Gastroesophageal sphincter (tissue), 4 donors: ENCODE data around the gene CDH4. TPM values are rescaled to one million over a fixed set of nuclear protein-coding genes. Genes with fewer than 3 reads are reported as not detected.

ENCODE experiments used
- ATAC-seq: fragments of 150-250 bp; one replicate; pipeline ENCODE4 v1.9.1; 2016; ENCODE audit warnings: mild to moderate bottlenecking, moderate library complexity
- H3K27ac ChIP-seq, 4 donors: fragments of 200-600 bp; sonication (generic) in 3 of 4; 1 replicate in 3 of 4; 2 replicates in 1 of 4; pipeline ENCODE4 v1.5.1; 2016 to 2019
- H3K27me3 ChIP-seq: fragments of 200-600 bp; sonication (generic); one replicate; pipeline ENCODE4 v1.5.1; 2019
- H3K36me3 ChIP-seq, 2 donors: fragments of 200-600 bp; sonication (generic); one replicate each; pipeline ENCODE4 v1.5.1; 2019; ENCODE audit warnings: control low read depth in 1 of 2
- H3K4me1 ChIP-seq, 3 donors: fragments of 200-600 bp; sonication (generic); 1 replicate in 2 of 3; 2 replicates in 1 of 3; pipeline ENCODE4 v1.5.1; 2016 to 2019; ENCODE audit warnings: control low read depth in 2 of 3
- H3K4me3 ChIP-seq, 2 donors: fragments of 200-600 bp; sonication (generic); one replicate each; pipeline ENCODE4 v1.5.1; 2019; ENCODE audit warnings: mild to moderate bottlenecking in 1 of 2, moderate library complexity in 1 of 2
- H3K9me3 ChIP-seq, 3 donors: fragments of 200-600 bp; sonication (generic); one replicate each; pipeline ENCODE4 v1.5.1; 2017 to 2019; ENCODE audit warnings: control low read depth in 2 of 3
- EP300 ChIP-seq: sonication (generic); formaldehyde crosslinking; IDR thresholded peaks from one replicate; pipeline ENCODE4 v1.6.1; 2017; ENCODE audit warnings: antibody characterized with exemption, mild to moderate bottlenecking
- POLR2A ChIP-seq, 2 donors: fragments of 450-650 bp; IDR thresholded peaks; one replicate each; pipeline ENCODE4 v1.6.1; 2017; ENCODE audit warnings: antibody characterized with exemption in 2 of 2, mild to moderate bottlenecking in 2 of 2, moderate library complexity in 1 of 2
- POLR2AphosphoS5 ChIP-seq: sonication (generic); formaldehyde crosslinking; IDR thresholded peaks from one replicate; pipeline ENCODE4 v1.6.1; 2017; ENCODE audit warnings: antibody characterized with exemption
- WGBS, 2 donors: methylation state at CpG; one replicate each; pipeline ENCODE4 v1.1.5; 2018; ENCODE audit warnings: low coverage in 1 of 2; 5-methylcytosine and 5-hydroxymethylcytosine counted together
- total RNA-seq, 4 donors: library from RNA; depleted of rRNA; stranded (reverse); fragments of >200 nt; gene quantifications; one replicate each; pipeline ENCODE4 v1.1.0, GENCODE V29; 2016
- TF ChIP-seq, protein P1 (sequence below), 4 experiments: fragments of 200-600 bp in 2 of 4; fragments of 450-650 bp in 2 of 4; sonication (generic) in 1 of 4; IDR thresholded peaks; one replicate each; pipeline ENCODE4 v1.5.1; 2017 to 2019; ENCODE audit warnings: antibody characterized with exemption in 4 of 4, mild to moderate bottlenecking in 2 of 4, moderate library complexity in 2 of 4

CDH4 gene
- total RNA-seq, 4 donors from 2014 or later: under 0.01 to 1.5 (median 0.42) TPM; not detected in 1

DNA sequence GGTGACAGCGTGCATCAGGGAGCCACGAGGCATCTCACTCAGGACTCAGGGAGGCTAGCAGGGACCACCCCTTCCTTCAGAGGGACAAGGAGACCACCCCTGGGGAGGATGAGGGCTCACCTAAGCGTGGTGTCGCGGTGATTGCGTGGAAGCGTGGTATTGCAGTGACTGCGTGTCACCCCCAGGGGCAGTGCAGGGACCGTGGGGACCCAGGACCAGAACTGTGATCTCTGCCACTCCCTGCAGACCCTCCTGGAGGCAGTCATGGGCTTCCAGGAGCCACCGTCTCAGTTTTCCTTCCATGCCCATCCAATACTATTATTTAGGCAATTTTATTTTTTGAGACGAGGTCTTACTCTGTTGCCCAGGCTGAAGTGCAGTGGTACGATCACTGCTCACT, 666.5 kb downstream of the CDH4 start:
- Histone ChIP-seq H3K36me3 (no peaks in the 10 kb centered on the region), H3K4me1 (no peaks in the 10 kb centered on the region), H3K27me3 (peaks cover 27% of the 10 kb centered on the region), H3K4me3 (no peak overlapping the region), H3K9me3 (no peaks in the 10 kb centered on the region), H3K27ac (no peak overlapping the region)
- ATAC-seq: no peak
- 81 to 83% methylated on average over 3 to 11 of the region's 12 CpGs for WGBS, 2 donors
- TF ChIP-seq EP300 (no peak), POLR2A (IDR thresholded peaks at IDR 0.05) (no peak), POLR2AphosphoS5 (no peak)
- TF ChIP-seq, protein P1, sequence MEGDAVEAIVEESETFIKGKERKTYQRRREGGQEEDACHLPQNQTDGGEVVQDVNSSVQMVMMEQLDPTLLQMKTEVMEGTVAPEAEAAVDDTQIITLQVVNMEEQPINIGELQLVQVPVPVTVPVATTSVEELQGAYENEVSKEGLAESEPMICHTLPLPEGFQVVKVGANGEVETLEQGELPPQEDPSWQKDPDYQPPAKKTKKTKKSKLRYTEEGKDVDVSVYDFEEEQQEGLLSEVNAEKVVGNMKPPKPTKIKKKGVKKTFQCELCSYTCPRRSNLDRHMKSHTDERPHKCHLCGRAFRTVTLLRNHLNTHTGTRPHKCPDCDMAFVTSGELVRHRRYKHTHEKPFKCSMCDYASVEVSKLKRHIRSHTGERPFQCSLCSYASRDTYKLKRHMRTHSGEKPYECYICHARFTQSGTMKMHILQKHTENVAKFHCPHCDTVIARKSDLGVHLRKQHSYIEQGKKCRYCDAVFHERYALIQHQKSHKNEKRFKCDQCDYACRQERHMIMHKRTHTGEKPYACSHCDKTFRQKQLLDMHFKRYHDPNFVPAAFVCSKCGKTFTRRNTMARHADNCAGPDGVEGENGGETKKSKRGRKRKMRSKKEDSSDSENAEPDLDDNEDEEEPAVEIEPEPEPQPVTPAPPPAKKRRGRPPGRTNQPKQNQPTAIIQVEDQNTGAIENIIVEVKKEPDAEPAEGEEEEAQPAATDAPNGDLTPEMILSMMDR (IDR thresholded peaks at IDR 0.05): no peak

DNA sequence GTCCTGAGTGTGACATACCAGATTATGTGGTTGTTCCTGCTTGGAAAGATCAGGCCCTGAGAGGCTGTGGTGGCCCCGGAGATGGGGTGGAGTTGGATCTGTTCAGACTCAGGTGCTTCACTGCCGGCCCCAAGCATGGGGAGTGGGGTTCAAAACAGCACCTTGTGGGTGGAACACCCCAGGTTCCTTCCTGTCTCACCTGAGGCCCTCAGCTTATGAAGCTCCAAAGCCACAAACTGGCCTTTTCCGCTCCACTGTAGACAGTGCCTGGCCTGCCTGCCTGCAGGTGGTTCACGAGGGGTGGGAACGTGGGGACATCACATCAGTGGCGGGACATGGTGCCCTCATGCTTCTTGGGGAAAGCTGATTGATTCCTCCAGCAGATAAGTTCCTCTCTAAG, 667.2 kb downstream of the CDH4 start:
- no peak for ATAC-seq
- Histone ChIP-seq H3K4me1 (no peaks in the 10 kb centered on the region), H3K9me3 (no peaks in the 10 kb centered on the region), H3K27me3 (peaks cover 28% of the 10 kb centered on the region), H3K27ac (no peak overlapping the region), H3K4me3 (no peak overlapping the region), H3K36me3 (no peaks in the 10 kb centered on the region)
- TF ChIP-seq POLR2AphosphoS5: no peak
- TF ChIP-seq EP300: no peak
- TF ChIP-seq, protein P1 (IDR thresholded peaks at IDR 0.05): no peak
- TF ChIP-seq POLR2A (IDR thresholded peaks at IDR 0.05): no peak
- WGBS, 2 donors: 64 to 83% methylated on average over 1 to 3 of the region's 6 CpGs

DNA sequence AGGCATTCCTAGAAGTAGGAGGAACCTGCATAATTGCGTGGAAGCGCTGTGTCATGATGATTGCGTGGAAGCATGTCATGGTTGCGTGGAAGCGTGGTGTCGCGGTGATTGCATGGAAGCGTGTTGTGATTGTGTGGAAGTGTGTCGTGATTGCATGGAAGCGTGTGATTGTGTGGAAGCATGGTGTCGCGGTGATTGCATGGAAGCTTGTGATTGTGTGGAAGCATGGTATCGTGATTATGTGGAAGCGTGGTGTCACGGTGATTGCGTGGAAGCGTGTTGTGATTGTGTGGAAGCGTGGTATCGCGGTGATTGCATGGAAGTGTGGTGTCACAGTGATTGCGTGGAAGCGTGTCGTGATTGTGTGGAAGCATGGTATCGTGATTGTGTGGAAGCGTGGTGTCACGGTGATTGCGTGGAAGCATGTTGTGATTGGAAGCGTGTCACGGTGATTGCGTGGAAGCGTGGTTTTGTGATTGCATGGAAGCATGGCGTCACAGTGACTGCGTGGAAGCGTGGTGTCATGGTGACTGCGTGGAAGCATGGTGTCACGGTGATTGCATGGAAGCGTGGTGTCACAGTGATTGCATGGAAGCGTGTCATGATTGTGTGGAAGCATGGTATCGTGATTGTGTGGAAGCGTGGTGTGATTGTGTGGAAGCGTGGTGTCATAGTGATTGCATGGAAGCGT, 667.8 kb downstream of the CDH4 start:
- TF ChIP-seq, protein P1 (IDR thresholded peaks at IDR 0.05): no peak
- TF ChIP-seq EP300 (no peak), POLR2AphosphoS5 (no peak), POLR2A (IDR thresholded peaks at IDR 0.05) (no peak)
- no peaks in the 10 kb centered on the region for H3K4me1 ChIP-seq
- H3K36me3 ChIP-seq: no peaks in the 10 kb centered on the region
- no peak overlapping the region for H3K4me3 ChIP-seq
- no peak overlapping the region for H3K27ac ChIP-seq
- 80 to 83% methylated on average over 39 to 42 of the region's 42 CpGs for WGBS, 2 donors
- H3K9me3 ChIP-seq: no peaks in the 10 kb centered on the region
- peaks cover 28% of the 10 kb centered on the region for H3K27me3 ChIP-seq
- no peak for ATAC-seq

DNA sequence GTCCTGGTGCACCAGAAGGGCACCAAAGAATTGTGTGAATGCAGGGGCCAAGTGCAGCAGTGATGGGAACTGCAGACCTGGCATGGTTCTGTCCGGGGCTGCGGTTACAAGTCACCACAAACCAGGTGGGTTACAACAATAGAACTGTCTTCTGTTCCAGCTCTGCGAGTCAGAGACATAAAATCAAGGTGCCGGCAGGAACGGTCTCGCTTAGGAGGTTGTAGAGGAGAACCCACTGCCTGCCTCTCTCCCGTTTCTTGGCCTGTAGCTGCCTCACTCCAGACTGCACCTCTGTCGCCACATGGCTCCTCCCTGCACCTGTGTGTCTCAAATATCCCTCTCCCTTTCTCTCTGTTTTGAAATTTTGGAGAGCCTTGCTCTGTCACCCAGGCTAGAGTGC, 670.4 kb downstream of the CDH4 start:
- H3K4me3 ChIP-seq: no peak overlapping the region
- H3K4me1 ChIP-seq: no peaks in the 10 kb centered on the region
- ATAC-seq: no peak
- H3K27ac ChIP-seq: no peak overlapping the region
- TF ChIP-seq POLR2A (IDR thresholded peaks at IDR 0.05): no peak
- TF ChIP-seq EP300: no peak
- TF ChIP-seq POLR2AphosphoS5: no peak
- TF ChIP-seq, protein P1 (IDR thresholded peaks at IDR 0.05): no peak
- no peaks in the 10 kb centered on the region for H3K36me3 ChIP-seq
- H3K27me3 ChIP-seq: peaks cover 32% of the 10 kb centered on the region
- no peaks in the 10 kb centered on the region for H3K9me3 ChIP-seq
- WGBS, 2 donors: 74% methylated on average over 8 of the region's 8 CpGs; no CpG with 5 or more reads in 1 of the 2 donors

DNA sequence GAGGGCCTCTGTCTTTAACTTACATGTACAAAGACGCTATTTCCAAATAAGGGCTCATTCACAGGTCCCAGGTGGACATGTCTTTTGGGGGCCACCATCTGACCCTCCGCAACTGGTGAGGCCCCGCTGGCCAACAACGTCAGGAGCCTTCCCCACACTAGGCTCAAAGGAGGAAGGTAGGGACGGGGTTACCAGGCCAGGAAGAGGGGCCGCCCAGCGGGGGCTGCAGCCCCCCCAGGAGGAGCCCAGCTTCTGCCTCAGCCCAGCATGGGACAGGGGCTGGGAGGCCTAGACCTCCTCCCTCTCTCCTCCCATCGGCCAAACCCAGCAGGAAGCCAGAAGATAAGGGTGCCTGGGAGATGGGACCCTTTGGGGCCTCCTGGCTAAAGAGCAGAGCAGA, 670.9 kb downstream of the CDH4 start:
- peaks cover 32% of the 10 kb centered on the region for H3K27me3 ChIP-seq
- no peak overlapping the region for H3K4me3 ChIP-seq
- H3K4me1 ChIP-seq: no peaks in the 10 kb centered on the region
- H3K9me3 ChIP-seq: no peaks in the 10 kb centered on the region
- TF ChIP-seq POLR2AphosphoS5 (no peak), POLR2A (IDR thresholded peaks at IDR 0.05) (no peak), EP300 (no peak)
- TF ChIP-seq, protein P1 (IDR thresholded peaks at IDR 0.05): no peak
- WGBS, 2 donors: 33 to 60% methylated on average over 1 of the region's 8 CpGs
- no peaks in the 10 kb centered on the region for H3K36me3 ChIP-seq
- H3K27ac ChIP-seq: no peak overlapping the region
- ATAC-seq: no peak
